HepG2 (cell line): ENCODE measurements around the gene DRAXIN. TPM values are rescaled to one million over a fixed set of nuclear protein-coding genes. Genes with fewer than 3 reads are reported as not detected.

Experiments used
- AKAP8 ChIP-seq: sonication (generic); formaldehyde crosslinking; IDR thresholded peaks from 2 replicates; pipeline ENCODE4 v1.5.1; 2020; ENCODE audit warnings: mild to moderate bottlenecking, missing genetic modification reagents
- GABPB1 ChIP-seq: IDR thresholded peaks from 2 replicates; pipeline ENCODE4 v1.6.1; 2016; ENCODE audit warnings: mild to moderate bottlenecking, missing genetic modification reagents, moderate library complexity, missing compliant biosample characterization
- HIVEP1 ChIP-seq: sonication (generic); formaldehyde crosslinking; IDR thresholded peaks from 2 replicates; pipeline ENCODE4 v1.4.0; 2020; ENCODE audit warnings: mild to moderate bottlenecking, missing genetic modification reagents
- HOXA3 ChIP-seq: sonication (generic); formaldehyde crosslinking; IDR thresholded peaks from 2 replicates; pipeline ENCODE4 v1.5.0; 2020; ENCODE audit warnings: missing genetic modification reagents
- HOXA9 ChIP-seq: sonication (generic); formaldehyde crosslinking; IDR thresholded peaks from 2 replicates; pipeline ENCODE4 v1.8.1; 2022; ENCODE audit warnings: missing genetic modification reagents, mild to moderate bottlenecking, moderate library complexity, borderline replicate concordance
- KLF12 ChIP-seq: sonication (generic); formaldehyde crosslinking; IDR thresholded peaks from 2 replicates; pipeline ENCODE4 v1.4.0; 2020; ENCODE audit warnings: missing genetic modification reagents, borderline replicate concordance
- MAFG ChIP-seq: sonication (generic); formaldehyde crosslinking; IDR thresholded peaks from 2 replicates; pipeline ENCODE4 v1.5.1; 2020; ENCODE audit warnings: mild to moderate bottlenecking, missing genetic modification reagents
- MEF2D ChIP-seq: sonication (generic); formaldehyde crosslinking; IDR thresholded peaks from 2 replicates; pipeline ENCODE4 v1.5.1; 2020; ENCODE audit warnings: mild to moderate bottlenecking, missing genetic modification reagents
- MEIS2 ChIP-seq: sonication (generic); formaldehyde crosslinking; IDR thresholded peaks from 2 replicates; pipeline ENCODE4 v1.9.0; 2021; ENCODE audit warnings: mild to moderate bottlenecking, missing genetic modification reagents
- NAIF1 ChIP-seq: sonication (generic); formaldehyde crosslinking; IDR thresholded peaks from 2 replicates; pipeline ENCODE4 v1.5.0; 2020; ENCODE audit warnings: mild to moderate bottlenecking, missing genetic modification reagents, borderline replicate concordance
- PHF21A ChIP-seq: sonication (generic); formaldehyde crosslinking; IDR thresholded peaks from 2 replicates; pipeline ENCODE4 v1.5.0; 2020; ENCODE audit warnings: mild to moderate bottlenecking, missing genetic modification reagents
- PHF8 ChIP-seq: sonication (generic); formaldehyde crosslinking; IDR thresholded peaks from 2 replicates; pipeline ENCODE4 v1.5.0; 2020; ENCODE audit warnings: missing genetic modification reagents
- RFXAP ChIP-seq: sonication (generic); formaldehyde crosslinking; IDR thresholded peaks from 2 replicates; pipeline ENCODE4 v1.4.0; 2020; ENCODE audit warnings: missing genetic modification reagents, borderline replicate concordance
- TAF15 ChIP-seq: fragments of 200-400 bp; formaldehyde crosslinking; IDR thresholded peaks from one replicate; pipeline ENCODE4 v1.6.1; 2018; ENCODE audit warnings: mild to moderate bottlenecking, low read depth, low read length; ENCODE audit not compliant: poor library complexity, severe bottlenecking
- TARDBP ChIP-seq: sonication (generic); formaldehyde crosslinking; IDR thresholded peaks from 2 replicates; pipeline ENCODE4 v1.8.0; 2022; ENCODE audit warnings: mild to moderate bottlenecking, missing genetic modification reagents
- THYN1 ChIP-seq: sonication (generic); formaldehyde crosslinking; IDR thresholded peaks from 2 replicates; pipeline ENCODE4 v1.8.1; 2023; ENCODE audit warnings: low read depth, mild to moderate bottlenecking, moderate library complexity, missing genetic modification reagents, borderline replicate concordance
- YEATS4 ChIP-seq: sonication (generic); formaldehyde crosslinking; IDR thresholded peaks from 2 replicates; pipeline ENCODE4 v1.4.0; 2020; ENCODE audit warnings: missing genetic modification reagents, borderline replicate concordance
- ZBTB7A ChIP-seq: sonication (generic); formaldehyde crosslinking; IDR thresholded peaks from 2 replicates; pipeline ENCODE4 v1.8.0; 2022; ENCODE audit warnings: mild to moderate bottlenecking, missing genetic modification reagents
- ZNF430 ChIP-seq: sonication (generic); formaldehyde crosslinking; IDR thresholded peaks from 2 replicates; pipeline ENCODE4 v1.9.0; 2021; ENCODE audit warnings: mild to moderate bottlenecking, missing genetic modification reagents
- ZNF609 ChIP-seq: sonication (generic); formaldehyde crosslinking; IDR thresholded peaks from 2 replicates; pipeline ENCODE4 v1.4.0; 2020; ENCODE audit warnings: mild to moderate bottlenecking, missing genetic modification reagents, borderline replicate concordance
- ZNF629 ChIP-seq: sonication (generic); formaldehyde crosslinking; conservative IDR thresholded peaks from 2 replicates; pipeline ENCODE4 v1.5.0; 2020; ENCODE audit warnings: missing genetic modification reagents
- ZNF746 ChIP-seq: sonication (generic); formaldehyde crosslinking; IDR thresholded peaks from 2 replicates; pipeline ENCODE4 v1.8.0; 2022; ENCODE audit warnings: mild to moderate bottlenecking, missing genetic modification reagents
- polyA plus RNA-seq, 8 experiments: library from polyadenylated mRNA; depleted of rRNA in 3 of 8; stranded (reverse) in 7 of 8; unstranded in 1 of 8; fragments of >200 nt; fragmentation: Illumina TruSeq in 4 of 8; extraction: Trizol in 4 of 8; gene quantifications; 2 replicates each; pipeline versions ENCODE4 v1.2.1 to v1.2.3, GENCODE V29; 2011 to 2016; ENCODE audit warnings: low read depth in 4 of 8, missing spikeins in 1 of 8, mixed read lengths in 1 of 8; ENCODE audit not compliant: insufficient read depth in 1 of 8
- total RNA-seq, 5 experiments: library from RNA; depleted of rRNA; stranded (reverse); fragments of >200 nt; fragmentation: Illumina TruSeq; extraction: Trizol; gene quantifications; 2 replicates each; pipeline ENCODE4 v1.2.3, GENCODE V29; 2016; ENCODE audit warnings: low read depth in 1 of 5
- TF ChIP-seq, protein P1 (sequence below): sonication (generic); formaldehyde crosslinking; IDR thresholded peaks from 2 replicates; pipeline ENCODE4 v1.4.0; 2020; ENCODE audit warnings: missing genetic modification reagents

DRAXIN gene
- total and polyA plus RNA-seq, 2 of the 13 experiments (the other 11 are each of a cell fraction or from before 2014, with no cell fraction given): 0.02 TPM; not detected in 1

DNA sequence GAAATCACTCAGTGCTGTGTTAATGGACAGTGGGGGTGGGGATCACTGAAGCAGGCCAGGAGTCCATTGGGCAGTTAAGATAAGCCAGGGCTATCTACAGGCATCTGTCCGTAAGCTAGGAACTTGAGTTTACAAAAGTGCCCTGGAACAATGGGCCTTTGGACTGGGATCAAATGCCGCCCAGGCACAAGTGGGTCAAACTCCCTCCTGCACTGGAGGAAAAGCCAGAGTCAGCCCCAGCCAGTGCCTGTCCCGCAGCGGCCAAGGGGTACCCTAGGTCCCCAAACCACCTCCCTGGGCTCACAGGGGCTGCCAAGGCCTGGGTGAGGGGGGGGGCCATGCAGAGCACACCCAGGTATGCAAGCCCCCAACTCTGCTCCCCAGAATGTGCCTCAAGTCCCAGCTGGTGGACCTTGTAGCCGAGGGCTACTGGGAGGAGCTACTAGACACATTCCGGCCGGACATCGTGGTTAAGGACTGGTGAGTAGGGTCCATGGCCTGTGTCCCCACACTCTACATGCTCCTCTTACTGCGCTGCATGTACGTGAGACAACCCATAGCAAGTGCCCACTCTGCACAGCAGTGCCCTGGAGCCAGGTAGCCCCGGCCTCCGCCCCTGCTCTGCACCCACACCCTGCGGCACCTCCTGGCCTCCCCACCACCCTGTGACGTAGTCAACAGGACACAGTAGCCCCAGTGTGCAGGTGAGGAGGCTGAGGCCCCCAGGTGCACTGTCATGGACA lies 19.8 kb upstream of the DRAXIN start (continued):
- peak; percentile 76 for TF ChIP-seq ZNF609 (CRISPR knock-in tag)
- TF ChIP-seq ZNF629 (CRISPR knock-in tag): peak; percentile 57; the same call in 1 of the 2 replicates
- TF ChIP-seq HOXA9 (CRISPR knock-in tag): no peak
- 0 out of 2 replicates have a peak, but pooled peaks have one; percentile 12 for TF ChIP-seq ZNF430 (CRISPR knock-in tag)
- TF ChIP-seq HIVEP1 (CRISPR knock-in tag): 0 out of 2 replicates have a peak, but pooled peaks have one; percentile 20
- peak; percentile 84; the same call in 1 of the 2 replicates for TF ChIP-seq TARDBP
- 0 out of 2 replicates have a peak, but pooled peaks have one; percentile 31 for TF ChIP-seq NAIF1
- peak; percentile 55; the same call in 1 of the 2 replicates for TF ChIP-seq KLF12 (CRISPR knock-in tag)
- peak; percentile 49 for TF ChIP-seq PHF8 (CRISPR knock-in tag)
- peak; percentile 58; the same call in 1 of the 2 replicates for TF ChIP-seq MEIS2 (CRISPR knock-in tag)
- peak; percentile 84 for TF ChIP-seq MEF2D (CRISPR knock-in tag)
- TF ChIP-seq MAFG: peak; percentile 45; the same call in 1 of the 2 replicates
- peak; percentile 71 for TF ChIP-seq YEATS4
- no peak for TF ChIP-seq ZNF746 (CRISPR knock-in tag)
- TF ChIP-seq RFXAP: 0 out of 2 replicates have a peak, but pooled peaks have one; percentile 43
- TF ChIP-seq HOXA3 (CRISPR knock-in tag): peak; percentile 78
- peak; percentile 49 for TF ChIP-seq TAF15
- TF ChIP-seq PHF21A (CRISPR knock-in tag): peak; percentile 97
- TF ChIP-seq AKAP8 (CRISPR knock-in tag): peak; percentile 51; the same call in 1 of the 2 replicates
- no peak for TF ChIP-seq THYN1 (CRISPR knock-in tag)
- TF ChIP-seq, protein P1, sequence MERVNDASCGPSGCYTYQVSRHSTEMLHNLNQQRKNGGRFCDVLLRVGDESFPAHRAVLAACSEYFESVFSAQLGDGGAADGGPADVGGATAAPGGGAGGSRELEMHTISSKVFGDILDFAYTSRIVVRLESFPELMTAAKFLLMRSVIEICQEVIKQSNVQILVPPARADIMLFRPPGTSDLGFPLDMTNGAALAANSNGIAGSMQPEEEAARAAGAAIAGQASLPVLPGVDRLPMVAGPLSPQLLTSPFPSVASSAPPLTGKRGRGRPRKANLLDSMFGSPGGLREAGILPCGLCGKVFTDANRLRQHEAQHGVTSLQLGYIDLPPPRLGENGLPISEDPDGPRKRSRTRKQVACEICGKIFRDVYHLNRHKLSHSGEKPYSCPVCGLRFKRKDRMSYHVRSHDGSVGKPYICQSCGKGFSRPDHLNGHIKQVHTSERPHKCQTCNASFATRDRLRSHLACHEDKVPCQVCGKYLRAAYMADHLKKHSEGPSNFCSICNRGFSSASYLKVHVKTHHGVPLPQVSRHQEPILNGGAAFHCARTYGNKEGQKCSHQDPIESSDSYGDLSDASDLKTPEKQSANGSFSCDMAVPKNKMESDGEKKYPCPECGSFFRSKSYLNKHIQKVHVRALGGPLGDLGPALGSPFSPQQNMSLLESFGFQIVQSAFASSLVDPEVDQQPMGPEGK (CRISPR knock-in tag): peak; percentile 79; the same call in 1 of the 2 replicates
- TF ChIP-seq GABPB1 (CRISPR knock-in tag): peak; percentile 10; the same call in 1 of the 2 replicates
- no peak for TF ChIP-seq ZBTB7A (CRISPR knock-in tag)
